Brain microvascular endothelial cell (primary cell): Measurements from ENCODE around the gene MOXD1.
"Not testable (repeated sequence)": the region's sequence is repeated elsewhere in the genome, so short reads cannot be mapped to it uniquely, and the experiment has no call there.

Experiments
- DNase-seq: peaks from one replicate; pipeline ENCODE4 v3.0.0-alpha.2; 2020
- H3K27ac ChIP-seq: fragments of 250-450 bp; sonication (Bioruptor Pico); 2 replicates; pipeline ENCODE4 v1.5.1; 2020; ENCODE audit warnings: mild to moderate bottlenecking, moderate library complexity
- H3K27me3 ChIP-seq: fragments of 250-450 bp; sonication (Bioruptor Pico); replicated peaks from 2 replicates; pipeline ENCODE4 v1.5.1; 2020; ENCODE audit warnings: mild to moderate bottlenecking
- H3K36me3 ChIP-seq: fragments of 250-450 bp; sonication (Bioruptor Pico); replicated peaks from 2 replicates; pipeline ENCODE4 v1.5.1; 2020; ENCODE audit warnings: mild to moderate bottlenecking
- H3K4me3 ChIP-seq: 2 replicates; pipeline ENCODE4 v1.5.1; 2011; ENCODE audit warnings: low read depth, mild to moderate bottlenecking, control low read depth, low read length, moderate library complexity
- CTCF ChIP-seq: IDR thresholded peaks from 2 replicates; pipeline ENCODE4 v1.5.1; 2011; ENCODE audit warnings: low read depth, mild to moderate bottlenecking, moderate library complexity, low read length, control low read depth, inconsistent platforms; ENCODE audit errors: missing control alignments
- in situ Hi-C: cut with HindIII; loops from 2 replicates; pipeline ENCODE4 v1.10.0; 2017; ENCODE audit warnings: low sequenced_read_pairs, low pct_ligation_motif_present

MOXD1 gene

GRCh38 chr6:132270726-132271402 is 130.4 kb downstream of the MOXD1 start:
- no peak for TF ChIP-seq CTCF
- no peak for DNase-seq
- H3K4me3 ChIP-seq = no peak overlapping the region
- in situ Hi-C loops = no loop called here
- no peak overlapping the region for H3K27ac ChIP-seq
- no peaks in the 10 kb centered on the region for H3K27me3 ChIP-seq
- H3K36me3 ChIP-seq = no peaks in the 10 kb centered on the region

GRCh38 chr6:132268666-132269065 is 132.6 kb downstream of the MOXD1 start:
- DNase-seq, H3K27me3 ChIP-seq, H3K27ac ChIP-seq, H3K4me3 ChIP-seq, H3K36me3 ChIP-seq, in situ Hi-C loops: not testable (repeated sequence)

DNA sequence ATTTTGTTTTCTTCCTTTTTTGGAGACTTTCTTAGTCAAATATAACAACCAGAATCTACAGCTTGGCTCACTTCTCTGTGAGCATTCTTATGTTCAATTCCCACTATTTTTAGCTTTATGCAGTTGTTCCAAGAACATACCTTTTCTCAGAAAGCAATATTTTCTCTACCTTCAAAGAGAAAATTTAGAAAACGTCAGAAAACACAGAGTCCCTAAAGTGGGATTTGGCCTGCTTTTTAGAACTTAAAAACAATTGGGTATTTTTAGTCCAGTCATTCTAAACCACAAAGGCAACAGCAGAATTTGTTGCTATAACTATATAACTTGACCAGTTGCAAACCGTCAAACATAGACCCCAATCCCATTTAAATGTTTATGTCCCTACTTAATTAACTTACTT is 133.1 kb downstream of the MOXD1 start:
- DNase-seq = no peak

DNA sequence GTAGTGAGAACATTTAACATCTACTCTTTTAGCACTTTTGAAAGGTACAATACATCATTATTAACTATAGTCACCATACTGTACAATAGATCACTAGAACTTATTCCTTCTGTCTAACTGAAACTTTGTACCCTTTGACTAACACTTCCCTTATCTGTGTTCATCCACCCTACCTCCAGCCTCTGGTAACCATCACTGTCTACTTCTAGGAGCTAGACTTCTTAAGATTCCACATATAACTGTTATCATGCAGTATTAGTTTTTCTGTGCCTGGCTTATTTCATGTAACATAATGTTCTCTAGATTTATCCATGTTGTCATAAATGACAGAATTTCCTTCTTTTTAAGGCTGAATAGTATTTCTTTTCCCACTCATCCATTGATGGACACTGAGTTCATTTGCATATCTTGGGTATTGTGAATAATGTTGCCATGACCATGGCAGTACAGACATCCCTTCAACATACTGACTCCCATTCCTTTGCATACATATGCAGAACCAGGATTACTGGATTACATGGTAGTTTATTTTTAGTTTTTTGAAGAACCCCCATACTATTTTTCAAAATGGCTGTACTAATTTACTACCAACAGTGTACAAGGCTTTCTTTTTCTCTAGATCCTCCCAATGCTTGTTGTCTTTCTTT is 135.7 kb downstream of the MOXD1 start:
- Histone ChIP-seq H3K27ac (no peak overlapping the region), H3K4me3 (no peak overlapping the region), H3K36me3 (no peaks in the 10 kb centered on the region), H3K27me3 (no peaks in the 10 kb centered on the region)
- no peak for DNase-seq
- in situ Hi-C loops = no loop called here
- no peak for TF ChIP-seq CTCF

More for the DNA sequence above, 133.1 kb downstream of the MOXD1 start:
- in situ Hi-C loops = no loop called here
- no peaks in the 10 kb centered on the region for H3K36me3 ChIP-seq
- no peak overlapping the region for H3K4me3 ChIP-seq
- no peaks in the 10 kb centered on the region for H3K27me3 ChIP-seq
- no peak overlapping the region for H3K27ac ChIP-seq
- TF ChIP-seq CTCF = no peak

- in situ Hi-C loops = no loop called here
- H3K27me3 ChIP-seq = no peaks in the 10 kb centered on the region
- no peaks in the 10 kb centered on the region for H3K36me3 ChIP-seq
- H3K27ac ChIP-seq = no peak overlapping the region
- TF ChIP-seq CTCF = no peak
- no peak overlapping the region for H3K4me3 ChIP-seq
- DNase-seq = no peak
Observed at GRCh38 chr6:132264021-132264500, 137.2 kb downstream of the MOXD1 start.

GRCh38 chr6:132261354-132261753 is 139.9 kb downstream of the MOXD1 start:
- H3K27me3 ChIP-seq = no peaks in the 10 kb centered on the region
- TF ChIP-seq CTCF = no peak
- no peak overlapping the region for H3K4me3 ChIP-seq
- in situ Hi-C loops = no loop called here
- no peak overlapping the region for H3K27ac ChIP-seq
- no peak for DNase-seq
- no peaks in the 10 kb centered on the region for H3K36me3 ChIP-seq
